Skeletal muscle tissue (tissue), 4 donors: ENCODE data around the gene CCDC158. TPM values are rescaled to one million over a fixed set of nuclear protein-coding genes. Genes with fewer than 3 reads are reported as not detected.
"Not testable (repeated sequence)": the region's sequence is repeated elsewhere in the genome, so short reads cannot be mapped to it uniquely, and the experiment has no call there.

Source experiments
- H3K27ac ChIP-seq: one replicate; pipeline ENCODE4 v1.7.0; 2013; ENCODE audit warnings: mild to moderate bottlenecking, low read depth, low read length, inconsistent platforms
- H3K27me3 ChIP-seq, 3 donors: one replicate each; pipeline ENCODE4 v1.7.0; 2013; ENCODE audit warnings: low read length in 3 of 3; ENCODE audit not compliant: control insufficient read depth in 3 of 3, insufficient read depth in 3 of 3
- H3K36me3 ChIP-seq, 3 donors: one replicate each; pipeline ENCODE4 v1.7.0; 2013; ENCODE audit warnings: low read length in 3 of 3; ENCODE audit not compliant: control insufficient read depth in 3 of 3, insufficient read depth in 3 of 3
- H3K4me1 ChIP-seq, 3 donors: one replicate each; pipeline ENCODE4 v1.7.0; 2013; ENCODE audit warnings: low read length in 3 of 3, mild to moderate bottlenecking in 3 of 3; ENCODE audit not compliant: control insufficient read depth in 3 of 3, insufficient read depth in 3 of 3
- H3K4me3 ChIP-seq, 3 donors: one replicate each; pipeline ENCODE4 v1.7.0; 2013; ENCODE audit warnings: low read length in 3 of 3
- H3K9ac ChIP-seq, 3 donors: one replicate each; pipeline ENCODE4 v1.7.0; 2013; ENCODE audit warnings: low read length in 3 of 3, mild to moderate bottlenecking in 3 of 3, moderate library complexity in 2 of 3, low read depth in 1 of 3
- H3K9me3 ChIP-seq, 3 donors: one replicate each; pipeline ENCODE4 v1.7.0; 2013; ENCODE audit warnings: low read length in 3 of 3; ENCODE audit not compliant: control insufficient read depth in 3 of 3
- total RNA-seq: library from RNA; depleted of rRNA; stranded (reverse); fragments of >200 nt; gene quantifications from one replicate; pipeline ENCODE4 v1.2.3, GENCODE V29; 2014
- donor health status: Osteomylitis.

CCDC158 gene
- 1.0 TPM for total RNA-seq

DNA sequence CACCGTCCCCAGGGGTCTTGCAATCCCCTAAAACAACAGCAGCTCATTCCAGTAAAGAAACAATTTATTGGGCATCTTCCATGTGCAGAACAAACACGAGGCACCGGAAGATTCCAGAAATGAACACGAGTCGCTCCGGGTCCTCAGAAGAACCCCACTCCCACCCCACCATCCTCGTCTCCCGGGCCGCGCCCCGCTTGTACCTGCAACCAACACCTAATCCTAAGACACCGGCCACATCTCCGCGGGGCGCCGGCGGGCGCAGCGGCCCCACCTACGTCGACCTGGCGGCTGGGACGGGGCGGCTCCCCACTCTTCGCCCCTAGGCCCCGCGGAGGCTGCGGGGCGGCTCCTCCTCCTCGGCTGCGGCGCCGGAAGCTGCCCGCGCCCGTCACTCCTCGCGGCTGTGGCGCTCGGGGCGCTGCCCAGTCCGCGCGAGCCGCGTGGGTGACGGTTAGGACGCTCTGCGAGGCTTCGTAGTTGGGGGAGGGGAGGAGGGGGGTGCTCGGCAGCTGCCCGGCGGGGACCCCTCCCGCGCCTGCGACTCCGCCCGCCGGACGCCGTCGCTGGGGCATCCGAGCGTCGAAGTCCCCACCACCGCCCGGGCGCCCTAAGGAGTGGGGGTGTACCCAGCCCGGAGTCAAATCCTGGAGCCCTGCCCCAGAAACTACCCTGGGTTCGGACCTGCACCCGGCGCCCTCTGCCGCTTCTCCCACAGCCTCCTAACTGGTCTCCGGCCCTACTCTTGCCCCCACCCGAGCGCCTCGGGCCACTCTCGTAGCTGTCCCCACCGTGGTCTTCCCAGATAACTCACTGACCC is at the start of gene CCDC158:
TSS of gene CCDC158 (minus strand) at position 380 of the 820 bp plus-strand sequence. CDS start 17,934 bp downstream, outside the sequence.
- Histone ChIP-seq H3K4me1 (peaks cover 0 to 2% (median 0%) of the 10 kb centered on the region in 3 donors), H3K27ac (no peak within 1 kb of the TSS), H3K27me3 (peaks cover 0 to 6% (median 0%) of the 10 kb centered on the region in 3 donors), H3K9me3 (no peaks in the 10 kb centered on the region), H3K4me3 (peak within 1 kb of the TSS; percentile 60 to 68 (median 62)), H3K9ac (peak within 1 kb of the TSS; percentile 27 to 62 (median 51)), H3K36me3 (no peaks in the 10 kb centered on the region)

- H3K4me1 ChIP-seq = no peaks in the 10 kb centered on the region
- H3K4me3 ChIP-seq = no peak overlapping the region
- H3K27ac ChIP-seq = no peak overlapping the region
- H3K27me3 ChIP-seq = no peaks in the 10 kb centered on the region
- H3K9me3 ChIP-seq = no peaks in the 10 kb centered on the region
- H3K36me3 ChIP-seq = no peaks in the 10 kb centered on the region
- no peak overlapping the region for H3K9ac ChIP-seq
These were observed 49.6 kb upstream of the CCDC158 start for GRCh38 chr4:76470532-76470931.

GRCh38 chr4:76470064-76470463 is 49.1 kb upstream of the CCDC158 start:
- no peak overlapping the region for H3K4me3 ChIP-seq
- H3K27ac ChIP-seq = no peak overlapping the region
- no peak overlapping the region for H3K9ac ChIP-seq
- H3K9me3 ChIP-seq = no peaks in the 10 kb centered on the region
- H3K4me1 ChIP-seq = no peaks in the 10 kb centered on the region
- H3K27me3 ChIP-seq = no peaks in the 10 kb centered on the region
- H3K36me3 ChIP-seq = no peaks in the 10 kb centered on the region

DNA sequence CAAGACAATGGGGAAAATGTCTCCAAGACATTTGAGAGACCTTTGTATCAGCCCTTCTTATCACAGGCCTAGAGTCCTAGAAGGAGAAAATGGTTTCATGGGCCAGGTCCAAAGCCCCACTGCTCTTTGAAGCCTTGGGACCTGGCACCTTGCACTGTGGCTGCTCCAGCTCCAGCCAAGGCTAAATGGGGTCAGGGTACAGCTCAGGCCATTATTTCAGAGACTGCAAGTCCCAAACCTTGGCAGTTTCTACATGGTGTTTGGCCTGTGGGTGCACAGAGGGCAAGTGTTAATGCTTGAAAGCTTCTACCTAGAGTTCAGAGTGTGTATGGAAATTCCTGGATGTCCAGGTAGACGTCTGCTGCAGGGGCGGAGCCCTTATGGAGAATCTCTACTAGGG is 42.6 kb upstream of the CCDC158 start:
- Histone ChIP-seq H3K9me3 (no peaks in the 10 kb centered on the region), H3K4me3 (no peak overlapping the region), H3K4me1 (peaks cover 0 to 3% (median 0%) of the 10 kb centered on the region in 3 donors), H3K27me3 (no peaks in the 10 kb centered on the region), H3K36me3 (no peaks in the 10 kb centered on the region), H3K9ac (no peak overlapping the region), H3K27ac (no peak overlapping the region)

DNA sequence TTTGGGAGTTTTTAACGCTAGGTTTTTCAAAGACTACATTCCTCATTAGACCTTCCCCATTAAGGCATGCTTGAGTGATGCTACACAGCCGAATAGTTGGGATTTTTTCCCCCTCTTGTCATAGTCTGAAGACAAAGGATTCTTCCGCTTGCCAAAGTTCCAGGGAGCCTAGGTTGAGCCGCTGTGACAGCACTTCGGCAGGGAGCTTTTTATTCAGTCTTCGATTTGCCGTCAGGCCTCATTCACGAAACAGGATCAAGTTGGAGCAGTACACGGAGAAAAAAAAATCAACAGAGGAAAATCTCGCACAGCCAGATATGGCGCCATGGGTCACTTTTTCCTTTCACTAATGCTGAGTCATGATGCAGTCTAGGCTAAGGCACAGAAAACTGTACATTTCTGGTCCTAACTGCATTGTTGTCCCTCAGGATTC is 38.4 kb upstream of the CCDC158 start:
- Histone ChIP-seq H3K4me3 (peak overlapping the region in 2 of 3 donors; percentile 29 to 41), H3K9ac (no peak overlapping the region), H3K4me1 (peaks cover 0 to 3% (median 0%) of the 10 kb centered on the region in 3 donors), H3K9me3 (no peaks in the 10 kb centered on the region), H3K27me3 (no peaks in the 10 kb centered on the region), H3K36me3 (no peaks in the 10 kb centered on the region), H3K27ac (no peak overlapping the region)

- Histone ChIP-seq H3K9ac (no peak overlapping the region), H3K4me1 (peaks cover 0 to 3% (median 0%) of the 10 kb centered on the region in 3 donors), H3K27me3 (no peaks in the 10 kb centered on the region), H3K36me3 (no peaks in the 10 kb centered on the region), H3K4me3 (peak overlapping the region in 1 of 3 donors; percentile 41), H3K27ac (no peak overlapping the region), H3K9me3 (no peaks in the 10 kb centered on the region)
These were observed 37.9 kb upstream of the CCDC158 start for GRCh38 chr4:76458825-76459224.

DNA sequence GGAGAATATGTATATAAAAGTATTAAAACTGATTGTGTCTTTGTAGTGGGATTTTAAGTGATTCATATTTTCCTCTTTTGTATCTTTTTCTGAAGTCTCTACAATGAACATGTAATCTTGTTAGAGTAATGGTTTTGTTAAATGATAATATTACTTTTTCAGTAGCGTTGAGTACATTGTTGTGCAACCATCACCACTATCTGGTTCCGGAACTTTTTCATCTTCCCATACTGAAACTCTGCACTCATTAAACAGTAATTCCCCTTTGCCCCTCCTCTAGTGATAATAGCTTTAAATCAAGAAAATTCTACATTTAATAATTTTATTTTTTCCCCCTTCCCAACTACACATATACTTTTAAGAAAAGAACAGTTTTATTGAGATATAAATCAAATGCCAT is 37.4 kb upstream of the CCDC158 start:
- Histone ChIP-seq H3K4me3 (no peak overlapping the region), H3K36me3 (no peaks in the 10 kb centered on the region), H3K27me3 (no peaks in the 10 kb centered on the region), H3K4me1 (peaks cover 0 to 3% (median 0%) of the 10 kb centered on the region in 3 donors), H3K9ac (no peak overlapping the region), H3K9me3 (no peaks in the 10 kb centered on the region), H3K27ac (no peak overlapping the region)

- Histone ChIP-seq H3K27ac (no peak overlapping the region), H3K4me1 (peaks cover 0 to 3% (median 0%) of the 10 kb centered on the region in 3 donors), H3K36me3 (no peaks in the 10 kb centered on the region), H3K9me3 (no peaks in the 10 kb centered on the region), H3K27me3 (no peaks in the 10 kb centered on the region), H3K9ac (no peak overlapping the region), H3K4me3 (no peak overlapping the region)
These were observed 36.9 kb upstream of the CCDC158 start for GRCh38 chr4:76457885-76458284.

- not testable (repeated sequence) for H3K27me3 ChIP-seq, H3K9ac ChIP-seq, H3K9me3 ChIP-seq, H3K36me3 ChIP-seq, H3K4me3 ChIP-seq, H3K27ac ChIP-seq, H3K4me1 ChIP-seq
These were observed 33.1 kb upstream of the CCDC158 start for GRCh38 chr4:76454073-76454472.

DNA sequence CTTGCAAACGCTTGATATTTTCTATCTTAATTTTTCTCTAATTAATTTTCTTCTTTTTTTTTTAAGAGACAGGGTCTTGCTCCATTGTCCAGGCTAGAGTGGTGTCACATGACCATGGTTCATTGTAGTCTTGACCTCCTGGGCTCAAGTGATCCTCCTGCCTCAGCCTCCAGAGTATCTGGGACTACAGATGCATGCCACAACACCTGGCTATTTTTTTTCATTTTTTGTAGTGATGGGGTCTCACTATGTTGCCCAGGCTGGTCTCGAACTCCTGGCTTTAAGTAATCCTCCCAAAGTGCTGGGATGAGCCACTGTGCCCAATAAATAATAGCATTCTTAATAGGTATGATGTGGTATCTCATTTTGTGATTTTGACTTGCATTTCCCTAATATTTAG is 32.3 kb upstream of the CCDC158 start:
- Histone ChIP-seq H3K4me3 (no peak overlapping the region), H3K9ac (no peak overlapping the region), H3K27ac (no peak overlapping the region), H3K36me3 (no peaks in the 10 kb centered on the region), H3K9me3 (no peaks in the 10 kb centered on the region), H3K27me3 (no peaks in the 10 kb centered on the region), H3K4me1 (no peaks in the 10 kb centered on the region)
